ENCODE measurements around the gene ADGRF3. TPM values are rescaled to one million over a fixed set of nuclear protein-coding genes. Genes with fewer than 3 reads are reported as not detected.
"Not testable (repeated sequence)": the region's sequence is repeated elsewhere in the genome, so short reads cannot be mapped to it uniquely, and the experiment has no call there.

ADGRF3 gene
- total RNA-seq, 4 donors from 2014 or later, result 4.1 TPM; not detected in 3

- Histone ChIP-seq H3K9me3 (no peaks in the 10 kb centered on the region), H3K36me3 (no peaks in the 10 kb centered on the region), H3K27ac (no peak overlapping the region), H3K27me3 (no peaks in the 10 kb centered on the region), H3K4me3 (no peak overlapping the region), H3K4me1 (no peaks in the 10 kb centered on the region)
- TF ChIP-seq CTCF (IDR thresholded peaks at IDR 0.05) (no peak), POLR2A (IDR thresholded peaks at IDR 0.05) (no peak)
- no peak for DNase-seq
Measured at GRCh38 chr2:26313446-26313845, 33.1 kb downstream of the ADGRF3 start.

GRCh38 chr2:26312471-26312870 is 34.1 kb downstream of the ADGRF3 start:
- no peaks in the 10 kb centered on the region for H3K9me3 ChIP-seq
- no peak for DNase-seq
- no peak overlapping the region for H3K27ac ChIP-seq
- no peaks in the 10 kb centered on the region for H3K4me1 ChIP-seq
- H3K36me3 ChIP-seq, result no peaks in the 10 kb centered on the region
- no peaks in the 10 kb centered on the region for H3K27me3 ChIP-seq
- no peak for TF ChIP-seq CTCF (IDR thresholded peaks at IDR 0.05)
- no peak for TF ChIP-seq POLR2A (IDR thresholded peaks at IDR 0.05)
- no peak overlapping the region for H3K4me3 ChIP-seq

GRCh38 chr2:26309921-26310320 is 36.7 kb downstream of the ADGRF3 start:
- H3K27me3 ChIP-seq, result no peaks in the 10 kb centered on the region
- H3K4me1 ChIP-seq, result no peaks in the 10 kb centered on the region
- H3K4me3 ChIP-seq, result no peak overlapping the region
- no peaks in the 10 kb centered on the region for H3K36me3 ChIP-seq
- TF ChIP-seq CTCF (IDR thresholded peaks at IDR 0.05) (no peak), POLR2A (IDR thresholded peaks at IDR 0.05) (no peak)
- DNase-seq, result no peak
- no peak overlapping the region for H3K27ac ChIP-seq
- no peaks in the 10 kb centered on the region for H3K9me3 ChIP-seq

- no peak for DNase-seq
- H3K27me3 ChIP-seq, result no peaks in the 10 kb centered on the region
- H3K36me3 ChIP-seq, result no peaks in the 10 kb centered on the region
- peaks cover 0 to 3% (median 1%) of the 10 kb centered on the region in 4 donors for H3K4me1 ChIP-seq
- no peak overlapping the region for H3K27ac ChIP-seq
- no peaks in the 10 kb centered on the region for H3K9me3 ChIP-seq
- H3K4me3 ChIP-seq, result no peak overlapping the region
- TF ChIP-seq CTCF (IDR thresholded peaks at IDR 0.05), result no peak
- TF ChIP-seq POLR2A (IDR thresholded peaks at IDR 0.05), result no peak
Measured at GRCh38 chr2:26305540-26305939, 41.0 kb downstream of the ADGRF3 start.

GRCh38 chr2:26305094-26305493 is 41.5 kb downstream of the ADGRF3 start:
- H3K4me3 ChIP-seq, H3K4me1 ChIP-seq, DNase-seq, H3K36me3 ChIP-seq, H3K27me3 ChIP-seq, H3K27ac ChIP-seq, H3K9me3 ChIP-seq: not testable (repeated sequence)
- TF ChIP-seq CTCF (IDR thresholded peaks at IDR 0.05), result peak in 3 of 6 experiments; percentile 5 to 9 (median 9)

GRCh38 chr2:26302846-26303245 is 43.7 kb downstream of the ADGRF3 start:
- TF ChIP-seq CTCF (IDR thresholded peaks at IDR 0.05) (no peak), POLR2A (IDR thresholded peaks at IDR 0.05) (no peak)
- no peak overlapping the region for H3K4me3 ChIP-seq
- H3K27ac ChIP-seq, result no peak overlapping the region
- H3K27me3 ChIP-seq, result no peaks in the 10 kb centered on the region
- no peaks in the 10 kb centered on the region for H3K36me3 ChIP-seq
- no peaks in the 10 kb centered on the region for H3K9me3 ChIP-seq
- peaks cover 0 to 10% (median 7%) of the 10 kb centered on the region in 4 donors for H3K4me1 ChIP-seq
- DNase-seq, result no peak

Measured in Peyer's patch (tissue), 4 donors.